IMR-90 (cell line): ENCODE measurements around the gene STPG4. TPM values are rescaled to one million over a fixed set of nuclear protein-coding genes. Genes with fewer than 3 reads are reported as not detected.
A peak's percentile ranks its signal among the peaks of the same experiment; 100 is the strongest.

Experiments used
- ATAC-seq: fragments of 200-7000 bp; cut with Tn5 transposase; 2 replicates; pipeline ENCODE4 v1.9.1; 2020; ENCODE audit warnings: low read depth, mild to moderate bottlenecking, moderate library complexity
- BruUV-seq: library from RNA; stranded (reverse); fragments of 400-500 nt; replicated peaks from 2 replicates; lab custom pipeline; 2021; lab: Mats Ljungman, UMichigan
- CTCF ChIA-PET: fragments of 300-600 bp; formaldehyde crosslinking; extraction: SDS; loops from one replicate; lab custom pipeline; 2021; ENCODE audit warnings: antibody characterized with exemption; lab: Yijun Ruan, JAX
- POLR2A ChIA-PET: fragments of 300-600 bp; sonication (Branson Sonifier 250); formaldehyde crosslinking; loops from one replicate; lab custom pipeline; 2022; ENCODE audit warnings: antibody characterized with exemption; ENCODE audit not compliant: unreplicated experiment; lab: Charles Lee
- DNase-seq: peaks from one replicate; pipeline ENCODE4 v3.0.0; 2013
- H2AFZ ChIP-seq: replicated peaks from 2 replicates; pipeline ENCODE3; 2013; ENCODE audit warnings: low read length, mild to moderate bottlenecking; ENCODE audit not compliant: poor library complexity
- H2AK5ac ChIP-seq: 2 replicates; pipeline ENCODE4 v1.6.1; 2013; ENCODE audit warnings: low read depth, low read length, inconsistent platforms
- H2AK9ac ChIP-seq: replicated peaks from 2 replicates; pipeline ENCODE3; 2013; ENCODE audit warnings: mild to moderate bottlenecking, low read depth, low read length, moderate library complexity; ENCODE audit not compliant: poor library complexity
- H2BK120ac ChIP-seq: 2 replicates; pipeline ENCODE4 v1.6.1; 2013; ENCODE audit warnings: low read depth, low read length, inconsistent platforms
- H2BK15ac ChIP-seq: 3 replicates; pipeline ENCODE4 v1.6.1; 2013; ENCODE audit warnings: low read depth, low read length, inconsistent platforms
- H2BK20ac ChIP-seq: 2 replicates; pipeline ENCODE4 v1.6.1; 2013; ENCODE audit warnings: low read depth, mild to moderate bottlenecking, inconsistent platforms, low read length, moderate library complexity
- H2BK5ac ChIP-seq: 2 replicates; pipeline ENCODE4 v1.6.1; 2013; ENCODE audit warnings: mild to moderate bottlenecking, low read depth, low read length, inconsistent platforms; ENCODE audit not compliant: poor library complexity, severe bottlenecking
- H3K14ac ChIP-seq: replicated peaks from 2 replicates; pipeline ENCODE4 v1.6.1; 2013; ENCODE audit warnings: low read depth, low read length, inconsistent platforms
- H3K18ac ChIP-seq: 2 replicates; pipeline ENCODE4 v1.6.1; 2013; ENCODE audit warnings: low read depth, low read length, control low read depth
- H3K23ac ChIP-seq: 2 replicates; pipeline ENCODE4 v1.6.1; 2013; ENCODE audit warnings: low read depth, low read length, inconsistent platforms
- H3K27ac ChIP-seq: 2 replicates; pipeline ENCODE4 v1.5.1; 2013; ENCODE audit warnings: mild to moderate bottlenecking, control low read depth, low read length; ENCODE audit not compliant: insufficient read depth
- H3K27me3 ChIP-seq: 2 replicates; pipeline ENCODE4 v1.6.1; 2013; ENCODE audit warnings: low read length; ENCODE audit not compliant: control insufficient read depth, insufficient read depth
- H3K36me3 ChIP-seq: 2 replicates; pipeline ENCODE4 v1.6.1; 2013; ENCODE audit warnings: low read length, mixed read lengths; ENCODE audit not compliant: control insufficient read depth, insufficient read depth
- H3K4ac ChIP-seq: 2 replicates; pipeline ENCODE4 v1.6.1; 2013; ENCODE audit warnings: low read depth, low read length, inconsistent platforms
- H3K4me1 ChIP-seq: 2 replicates; pipeline ENCODE4 v1.6.1; 2013; ENCODE audit warnings: low read length, mixed read lengths; ENCODE audit not compliant: control insufficient read depth, insufficient read depth
- H3K4me2 ChIP-seq: 2 replicates; pipeline ENCODE4 v1.6.1; 2013; ENCODE audit warnings: low read depth, mild to moderate bottlenecking, control low read depth, low read length, moderate library complexity
- H3K4me3 ChIP-seq: 2 replicates; pipeline ENCODE4 v1.5.1; 2013; ENCODE audit warnings: low read depth, mild to moderate bottlenecking, control low read depth, low read length, moderate library complexity; ENCODE audit not compliant: insufficient read depth
- H3K56ac ChIP-seq: 2 replicates; pipeline ENCODE4 v1.6.1; 2013; ENCODE audit warnings: low read length, inconsistent platforms; ENCODE audit not compliant: insufficient read depth; ENCODE audit errors: extremely low read depth
- H3K79me1 ChIP-seq, 2 experiments: 2 replicates each; pipeline ENCODE4 v1.6.1; 2013; ENCODE audit warnings: low read length in 2 of 2, inconsistent platforms in 1 of 2, low read depth in 1 of 2
- H3K9ac ChIP-seq: 2 replicates; pipeline ENCODE4 v1.6.1; 2013; ENCODE audit warnings: low read depth, low read length, control low read depth
- H3K9me1 ChIP-seq: 2 replicates; pipeline ENCODE4 v1.6.1; 2013; ENCODE audit warnings: low read length, inconsistent platforms; ENCODE audit not compliant: insufficient read depth
- H3K9me3 ChIP-seq: 2 replicates; pipeline ENCODE4 v1.6.1; 2013; ENCODE audit warnings: low read length; ENCODE audit not compliant: control insufficient read depth, insufficient read depth
- H4K20me1 ChIP-seq: 2 replicates; pipeline ENCODE4 v1.6.1; 2013; ENCODE audit warnings: low read length, inconsistent platforms; ENCODE audit not compliant: insufficient read depth
- H4K5ac ChIP-seq: 2 replicates; pipeline ENCODE4 v1.6.1; 2013; ENCODE audit warnings: mild to moderate bottlenecking, low read depth, low read length, control low read depth
- H4K8ac ChIP-seq, 2 experiments: 2 replicates each; pipeline ENCODE4 v1.6.1; 2013; ENCODE audit warnings: low read depth in 2 of 2, low read length in 2 of 2, control low read depth in 1 of 2, inconsistent platforms in 1 of 2
- H4K91ac ChIP-seq: 2 replicates; pipeline ENCODE4 v1.6.1; 2013; ENCODE audit warnings: low read depth, low read length, inconsistent platforms; ENCODE audit not compliant: insufficient read depth
- BHLHE40 ChIP-seq: fragments of 150-350 bp; IDR thresholded peaks from 2 replicates; pipeline ENCODE4 v1.6.1; 2016; ENCODE audit warnings: mild to moderate bottlenecking, low read depth, low read length
- CHD1 ChIP-seq: IDR thresholded peaks from 2 replicates; pipeline ENCODE4 v1.6.1; 2012; ENCODE audit warnings: low read depth, low read length, improper control_type of control experiment
- MAFK ChIP-seq: IDR thresholded peaks from 2 replicates; pipeline ENCODE4 v1.6.1; 2012; ENCODE audit warnings: low read depth, low read length, improper control_type of control experiment
- MAZ ChIP-seq: IDR thresholded peaks from 2 replicates; pipeline ENCODE4 v1.6.1; 2012; ENCODE audit warnings: low read depth, mild to moderate bottlenecking, low read length, improper control_type of control experiment, moderate library complexity, borderline replicate concordance
- SMC3 ChIP-seq: fragments of 150-350 bp; IDR thresholded peaks from 2 replicates; pipeline ENCODE4 v1.6.1; 2016; ENCODE audit warnings: low read depth, mild to moderate bottlenecking, antibody characterized with exemption, low read length, moderate library complexity
- USF2 ChIP-seq: fragments of 150-350 bp; IDR thresholded peaks from 2 replicates; pipeline ENCODE4 v1.6.1; 2017; ENCODE audit warnings: mild to moderate bottlenecking, antibody characterized with exemption, low read length, low read depth
- WGBS, 2 experiments: methylation state at CpG; one replicate each; pipeline versions ENCODE4 v1.1.5 to v1.1.7; 2013; ENCODE audit warnings: missing lambda C conversion rate in 2 of 2; ENCODE audit not compliant: insufficient read length in 1 of 2; ENCODE audit errors: extremely low coverage in 2 of 2; 5-methylcytosine and 5-hydroxymethylcytosine counted together
- dilution Hi-C: fragments of 300-500 bp; cut with HindIII; formaldehyde crosslinking; loops from one replicate; pipeline ENCODE4 v1.14.3; 2018; ENCODE audit warnings: low sequenced_read_pairs; ENCODE audit not compliant: unreplicated experiment
- in situ Hi-C: fragments of 300-500 bp; cut with MboI; formaldehyde crosslinking; loops from 3 replicates; pipeline ENCODE4 v1.14.3; 2019; ENCODE audit warnings: low sequenced_read_pairs, inconsistent platforms, mixed read lengths
- intact Hi-C: fragments of 100-400 bp; cut with micrococcal nuclease; formaldehyde crosslinking; loops from 2 replicates; pipeline ENCODE4 v1.10.0; 2022
- polyA plus RNA-seq, 3 experiments: library from polyadenylated mRNA; depleted of rRNA; stranded (reverse); fragments of >200 nt; gene quantifications; 2 replicates each; pipeline ENCODE4 v1.2.3, GENCODE V29; 2012; ENCODE audit warnings: low replicate concordance in 1 of 3
- total RNA-seq: library from RNA; depleted of rRNA; stranded (reverse); fragments of >200 nt; gene quantifications from 2 replicates; pipeline ENCODE4 v1.2.3, GENCODE V29; 2012
- TF ChIP-seq, protein P1 (sequence below): fragments of 150-350 bp; IDR thresholded peaks from 2 replicates; pipeline ENCODE4 v1.6.1; 2016; ENCODE audit warnings: low read depth, mild to moderate bottlenecking, low read length, moderate library complexity, borderline replicate concordance

Gene STPG4
- total and polyA plus RNA-seq, 2 of the 4 experiments (the other 2 are of a cell fraction), result 0.12 to 0.18 TPM

GRCh38 chr2:47072728-47073191 is 82.3 kb downstream of the STPG4 start:
- Histone ChIP-seq H2AK9ac (peak overlapping the region; percentile 63), H3K27me3 (no peaks in the 10 kb centered on the region), H3K18ac (no peak overlapping the region), H2BK5ac (peak overlapping the region; percentile 19), H3K56ac (no peak overlapping the region), H3K9me1 (peaks cover 61% of the 10 kb centered on the region), H4K8ac (peak overlapping the region; percentile 64 to 70; a peak in 2 of 4 replicates), H3K27ac (peak overlapping the region; percentile 87; the same call in 1 of the 2 replicates), H2BK20ac (peak overlapping the region; percentile 70; the same call in 1 of the 2 replicates), H2AK5ac (peak overlapping the region; percentile 100), H3K4me3 (no peak overlapping the region), H2BK15ac (peak overlapping the region; percentile 83), H3K9ac (no peak overlapping the region), H3K4me1 (peaks cover 58% of the 10 kb centered on the region), H3K14ac (peak overlapping the region; percentile 58), H3K9me3 (no peaks in the 10 kb centered on the region), H4K20me1 (no peaks in the 10 kb centered on the region), H2BK120ac (peak overlapping the region; percentile 99), H2AFZ (no peak overlapping the region), H3K36me3 (peaks cover 4% of the 10 kb centered on the region; the same call in 1 of the 2 replicates), H3K23ac (no peak overlapping the region), H3K79me1 (peaks cover 8 to 73% of the 10 kb centered on the region in 2 experiments; a peak in 3 of 4 replicates), H4K91ac (peak overlapping the region; percentile 99), H3K4me2 (no peak overlapping the region), H4K5ac (no peak overlapping the region), H3K4ac (peak overlapping the region; percentile 100)
- intact Hi-C loops, result no loop called here
- POLR2A ChIA-PET, result no interaction called here
- DNase-seq (no peak), ATAC-seq (no peak)
- dilution Hi-C loops, result no loop called here
- BruUV-seq, result no TSS peak
- in situ Hi-C loops, result no loop called here
- CTCF ChIA-PET, result no interaction called here
- 80% methylated on average over 1 of the region's 9 CpGs; no CpG with 5 or more reads in 1 of the 2 experiments for WGBS, 2 experiments
- TF ChIP-seq, protein P1, sequence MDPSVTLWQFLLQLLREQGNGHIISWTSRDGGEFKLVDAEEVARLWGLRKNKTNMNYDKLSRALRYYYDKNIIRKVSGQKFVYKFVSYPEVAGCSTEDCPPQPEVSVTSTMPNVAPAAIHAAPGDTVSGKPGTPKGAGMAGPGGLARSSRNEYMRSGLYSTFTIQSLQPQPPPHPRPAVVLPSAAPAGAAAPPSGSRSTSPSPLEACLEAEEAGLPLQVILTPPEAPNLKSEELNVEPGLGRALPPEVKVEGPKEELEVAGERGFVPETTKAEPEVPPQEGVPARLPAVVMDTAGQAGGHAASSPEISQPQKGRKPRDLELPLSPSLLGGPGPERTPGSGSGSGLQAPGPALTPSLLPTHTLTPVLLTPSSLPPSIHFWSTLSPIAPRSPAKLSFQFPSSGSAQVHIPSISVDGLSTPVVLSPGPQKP, result no peak
- no peak for TF ChIP-seq BHLHE40
- no peak for TF ChIP-seq CHD1
- TF ChIP-seq USF2, result no peak
- no peak for TF ChIP-seq SMC3
- TF ChIP-seq MAZ, result no peak
- no peak for TF ChIP-seq MAFK
